Stimulated activated CD4-positive, alpha-beta T cell treated with anti-CD3 and anti-CD28 coated beads, Interleukin-1b, Interleukin-23, amount 100 ng/mL, for 48 hours (primary cell): ENCODE data around the gene PSME1.
"Not testable (repeated sequence)": the region's sequence is repeated elsewhere in the genome, so short reads cannot be mapped to it uniquely, and the experiment has no call there.

Experiments
- DNase-seq: peaks from one replicate; pipeline ENCODE4 v3.0.0-alpha.2; 2020

The PSME1 gene

GRCh38 chr14:24105609-24106239, 30.3 kb upstream of the PSME1 start:
- not testable (repeated sequence) for DNase-seq

DNA sequence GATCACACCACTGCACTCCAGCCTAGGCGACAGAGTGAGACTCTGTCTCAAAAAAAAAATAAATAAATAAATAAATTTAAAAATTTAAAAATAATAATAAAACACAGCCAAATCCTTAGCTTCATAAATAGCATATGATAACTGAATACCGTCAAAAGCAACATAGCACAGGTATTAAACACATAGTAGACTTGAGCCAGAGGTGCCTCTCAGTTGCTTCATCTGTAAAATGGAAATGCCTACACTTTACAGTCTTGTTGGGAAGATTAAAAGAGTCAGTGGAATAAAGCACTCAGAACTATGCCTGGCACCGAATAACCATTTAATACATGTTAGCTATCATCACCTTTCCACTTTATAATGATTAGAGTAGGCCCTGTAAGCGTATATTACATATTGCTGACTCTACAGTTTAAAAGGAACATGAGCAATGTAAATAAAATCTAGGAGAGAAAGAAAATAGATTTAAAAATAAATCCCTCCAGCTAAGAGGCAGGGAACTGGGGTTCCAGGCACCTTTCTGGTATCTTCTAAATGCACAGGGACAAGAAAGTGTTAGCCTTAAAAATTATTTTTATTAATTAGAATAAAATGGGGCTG, 29.2 kb upstream of the PSME1 start:
- no peak for DNase-seq

GRCh38 chr14:24108336-24108874, 27.6 kb upstream of the PSME1 start:
- no peak for DNase-seq

DNA sequence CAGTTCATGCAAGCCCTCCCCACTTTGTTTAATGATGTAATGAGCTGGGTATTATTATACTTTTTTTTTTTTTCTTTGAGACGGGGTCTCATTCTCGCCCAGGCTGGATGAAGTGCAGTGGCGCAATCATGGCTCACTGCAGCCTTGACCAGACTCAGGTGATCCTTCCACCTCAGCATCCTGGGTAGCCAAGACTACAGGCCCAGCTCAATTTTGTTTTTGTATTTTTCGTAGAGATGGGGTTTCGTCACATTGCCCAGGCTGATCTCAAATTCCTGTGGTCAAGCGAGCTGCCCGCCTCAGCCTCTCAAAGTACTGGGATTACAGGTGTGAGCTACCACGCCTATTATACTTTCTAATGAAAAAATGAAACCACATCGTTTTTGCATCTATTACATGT, 25.9 kb upstream of the PSME1 start:
- DNase-seq, result no peak

DNA sequence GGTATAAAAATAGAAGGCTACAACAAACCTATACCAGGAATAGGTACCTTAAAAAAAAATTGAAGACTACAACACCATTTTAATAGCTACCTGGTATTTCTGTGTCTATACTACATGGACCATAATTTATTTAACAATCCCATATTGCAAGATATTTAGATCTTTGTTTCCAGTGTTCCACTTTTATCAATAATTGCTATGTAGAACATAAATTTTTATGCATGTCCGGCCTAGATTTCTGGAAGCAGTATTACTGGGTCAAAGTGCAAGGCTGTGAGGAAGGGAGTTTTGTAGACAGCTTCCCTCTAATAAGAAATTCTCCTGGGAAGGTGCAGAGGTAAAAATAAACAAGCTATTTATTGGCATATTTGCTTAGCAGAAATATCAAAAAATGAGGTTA, 25.5 kb upstream of the PSME1 start:
- no peak for DNase-seq

DNA sequence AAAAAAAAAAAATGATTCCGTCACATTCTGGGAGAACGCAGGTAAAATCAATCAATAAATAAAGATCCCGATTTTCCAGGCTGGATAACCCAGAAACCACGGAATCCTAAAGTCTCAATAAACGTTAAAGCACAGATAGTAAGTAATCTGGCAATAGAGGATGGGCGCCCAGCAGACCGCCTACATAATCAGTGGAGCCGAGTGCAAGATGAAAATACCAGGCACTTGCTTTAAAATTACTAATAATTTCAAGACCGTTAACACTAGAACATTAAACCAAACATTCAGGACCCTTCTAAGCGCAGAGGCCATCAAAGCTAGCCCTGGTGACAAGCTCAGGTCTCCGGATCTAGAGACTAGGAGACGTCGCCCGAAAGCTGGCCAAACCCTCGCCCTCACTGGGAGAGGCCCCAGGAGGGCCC, 22.6 kb upstream of the PSME1 start:
- no peak for DNase-seq

DNA sequence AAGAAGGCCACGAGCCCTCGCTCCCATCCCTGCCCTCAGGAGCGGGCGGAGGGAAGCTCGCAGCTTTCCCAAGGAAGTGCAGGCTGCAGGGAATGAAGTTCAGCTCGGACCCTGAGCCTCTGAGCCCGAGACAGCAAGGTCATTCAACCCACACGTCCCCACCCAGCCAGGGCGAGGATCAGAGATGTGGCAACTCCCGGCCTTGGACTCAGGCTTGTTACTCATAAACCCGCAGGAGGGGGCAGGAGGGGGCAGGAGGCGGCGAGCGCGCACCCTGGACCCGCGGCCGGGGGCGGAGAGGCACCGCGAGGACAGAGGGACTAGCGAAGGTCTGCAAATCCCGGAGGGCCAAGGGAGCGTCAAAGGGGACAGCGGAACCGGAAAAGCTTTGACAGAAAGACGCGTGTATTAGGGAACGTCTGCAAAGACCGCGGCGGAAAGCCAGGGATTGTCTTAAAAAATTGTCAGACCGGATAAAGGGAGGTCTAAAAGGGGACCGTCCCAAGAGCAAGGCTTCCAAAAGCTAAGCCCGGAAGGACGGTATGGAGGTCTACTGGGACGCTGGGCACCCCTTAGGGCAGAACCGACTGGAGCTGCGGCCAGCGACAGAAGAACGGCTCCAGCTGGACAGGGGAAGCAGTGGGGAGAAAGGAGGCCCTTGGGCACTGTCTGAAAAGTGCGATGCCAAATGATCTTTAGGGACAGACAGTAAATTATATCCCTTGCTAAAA, 22.0 kb upstream of the PSME1 start:
- peak; percentile 90 for DNase-seq

DNA sequence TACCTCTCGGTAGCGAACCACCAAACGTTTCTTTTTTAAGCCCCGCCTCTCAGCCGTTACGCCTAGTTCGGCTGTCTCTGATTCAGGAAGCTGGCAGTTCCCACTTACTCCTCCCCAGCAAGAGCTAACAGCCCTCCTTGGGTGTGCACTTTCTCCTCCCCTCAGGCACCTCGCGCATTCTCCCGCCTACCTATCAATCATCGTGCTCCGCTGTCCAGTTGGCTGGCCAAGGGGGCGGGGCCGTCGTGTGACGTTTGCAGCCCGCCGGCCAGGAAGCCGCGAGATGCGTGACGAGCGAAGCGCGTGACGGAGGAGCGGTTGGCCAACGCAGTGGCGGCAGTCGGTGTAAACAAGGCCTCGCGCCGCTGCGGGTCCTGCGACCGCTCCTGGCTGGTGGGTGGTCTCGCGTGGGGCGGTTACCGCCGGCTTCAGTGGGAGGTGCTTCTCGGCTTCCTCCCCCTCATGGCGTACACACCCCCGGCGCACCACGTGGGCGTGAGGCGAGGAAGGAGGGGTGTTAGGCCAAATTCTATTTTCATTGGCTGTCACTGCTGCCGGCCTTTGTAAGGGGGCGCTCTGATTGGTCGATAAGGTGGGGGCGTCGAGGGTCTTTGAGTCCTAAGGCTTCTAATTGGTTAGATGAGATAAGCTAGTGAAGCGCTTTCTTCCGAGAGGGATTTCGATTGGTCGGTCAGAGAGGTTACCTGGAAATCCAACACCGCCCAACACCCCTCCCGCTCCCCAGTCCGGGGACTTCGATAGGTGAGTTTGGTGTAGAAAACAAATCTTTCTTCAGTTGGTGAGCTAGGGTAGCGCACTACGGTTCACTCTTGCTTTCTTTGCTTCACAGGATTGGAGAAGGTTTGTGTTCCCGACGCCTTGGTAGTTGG, 21.2 kb upstream of the PSME1 start, which contains the start of the genes DCAF11 and NRL:
DCAF11 (plus strand) TSS at position 246 of the 890 bp plus-strand sequence. CDS start 818 bp downstream, outside the sequence.
NRL (minus strand) TSS at position 418 of the 890 bp plus-strand sequence. CDS start 32,101 bp downstream, outside the sequence.
- DNase-seq, result peak; percentile 99

DNA sequence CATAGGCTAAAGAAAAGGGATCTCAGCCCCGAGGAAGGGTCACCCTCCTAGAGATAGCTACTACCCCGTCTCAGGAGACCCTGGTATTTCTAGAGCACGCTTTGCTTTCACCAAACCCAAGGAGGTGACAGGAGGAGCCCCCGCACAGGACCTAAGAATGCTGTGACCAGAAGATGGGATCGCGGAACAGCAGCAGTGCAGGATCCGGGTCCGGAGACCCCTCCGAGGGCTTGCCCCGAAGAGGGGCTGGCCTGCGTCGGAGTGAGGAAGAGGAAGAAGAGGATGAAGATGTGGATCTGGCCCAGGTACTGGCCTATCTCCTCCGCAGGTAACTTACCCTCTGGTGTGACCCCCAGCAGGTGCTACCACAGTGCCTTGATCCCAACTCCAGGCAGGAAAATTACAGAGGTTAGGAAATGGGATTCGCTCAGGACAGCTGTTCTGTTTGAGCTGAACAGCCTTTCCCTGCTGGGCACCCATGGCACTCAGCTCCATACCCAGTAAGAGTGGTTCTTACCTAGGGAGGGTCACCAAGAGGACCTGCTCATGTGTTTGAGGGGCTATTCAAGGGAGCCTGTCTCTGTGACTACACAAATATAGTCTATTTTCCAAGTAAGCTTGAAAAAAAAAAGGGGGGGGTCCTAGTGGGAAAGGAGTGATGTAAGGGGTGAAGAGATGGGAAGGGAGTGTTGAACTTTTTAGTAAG, 20.4 kb upstream of the PSME1 start:
- DNase-seq, result no peak

DNA sequence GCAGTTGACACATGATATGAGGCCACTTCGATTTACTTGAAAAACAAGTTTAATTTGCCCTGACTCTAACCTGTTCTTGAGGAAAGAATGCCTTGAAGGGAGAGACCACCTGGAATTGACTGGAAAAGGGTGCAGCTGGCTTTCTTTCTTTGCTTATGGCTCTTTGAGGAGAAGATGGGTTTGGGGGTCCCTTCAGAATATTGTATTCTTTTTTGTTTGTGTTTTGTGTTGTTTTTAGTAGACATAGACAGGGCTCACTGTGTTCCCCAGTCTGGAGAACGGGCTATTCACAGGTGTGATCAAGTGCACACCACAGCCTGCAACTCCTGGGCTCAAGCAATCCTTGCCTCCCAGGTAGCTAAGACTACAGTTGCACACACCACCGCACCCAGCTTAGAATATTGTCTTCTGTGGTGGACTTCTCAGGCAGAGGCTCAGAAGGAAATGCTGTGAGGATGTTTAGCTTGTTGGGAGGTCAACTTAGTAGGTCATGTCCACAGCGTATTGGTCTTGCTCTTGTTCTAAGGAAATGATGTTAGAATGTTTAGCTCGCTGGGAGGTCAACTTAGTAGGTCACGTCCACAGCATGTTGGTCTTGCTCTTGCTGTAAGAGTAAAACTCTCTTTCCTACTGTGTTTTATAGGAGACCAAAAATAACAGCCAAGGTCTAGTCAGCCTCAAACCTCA, 19.7 kb upstream of the PSME1 start:
- DNase-seq, result no peak

DNA sequence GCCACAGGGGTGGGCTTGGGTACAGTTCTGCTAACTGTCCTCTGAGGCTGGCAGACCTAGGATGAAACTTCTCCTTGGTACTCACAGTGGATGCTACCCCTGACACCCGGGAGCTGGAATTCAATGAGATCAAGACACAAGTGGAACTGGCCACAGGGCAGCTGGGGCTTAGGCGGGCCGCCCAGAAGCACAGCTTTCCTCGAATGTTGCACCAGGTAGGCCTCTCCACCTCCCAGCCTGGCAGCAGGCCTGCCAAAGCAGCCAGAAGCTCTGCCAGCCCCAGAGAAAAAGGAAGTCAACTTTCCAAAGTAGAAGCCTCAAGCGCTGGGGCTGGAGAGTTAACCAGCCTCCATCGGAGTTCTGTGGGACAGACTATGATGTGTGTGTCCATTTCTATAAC, 18.8 kb upstream of the PSME1 start:
- no peak for DNase-seq

DNA sequence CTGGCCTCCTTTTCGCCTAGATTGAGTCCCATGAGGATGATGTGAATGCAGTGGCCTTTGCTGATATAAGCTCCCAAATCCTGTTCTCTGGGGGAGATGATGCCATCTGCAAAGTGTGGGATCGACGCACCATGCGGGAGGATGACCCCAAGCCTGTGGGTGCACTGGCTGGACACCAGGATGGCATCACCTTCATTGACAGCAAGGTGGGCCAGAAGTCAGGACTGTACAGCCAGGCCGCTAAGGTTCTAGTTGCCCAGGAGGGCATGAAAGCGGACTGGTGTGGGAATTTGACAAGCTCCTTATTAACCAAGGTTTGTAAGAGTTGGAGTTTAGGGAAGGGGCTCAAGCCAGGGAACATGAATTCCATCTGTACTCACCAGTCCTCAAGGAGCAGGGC, 16.3 kb upstream of the PSME1 start:
- no peak for DNase-seq

- no peak for DNase-seq
These were observed 14.8 kb upstream of the PSME1 start for GRCh38 chr14:24121210-24121609.

DNA sequence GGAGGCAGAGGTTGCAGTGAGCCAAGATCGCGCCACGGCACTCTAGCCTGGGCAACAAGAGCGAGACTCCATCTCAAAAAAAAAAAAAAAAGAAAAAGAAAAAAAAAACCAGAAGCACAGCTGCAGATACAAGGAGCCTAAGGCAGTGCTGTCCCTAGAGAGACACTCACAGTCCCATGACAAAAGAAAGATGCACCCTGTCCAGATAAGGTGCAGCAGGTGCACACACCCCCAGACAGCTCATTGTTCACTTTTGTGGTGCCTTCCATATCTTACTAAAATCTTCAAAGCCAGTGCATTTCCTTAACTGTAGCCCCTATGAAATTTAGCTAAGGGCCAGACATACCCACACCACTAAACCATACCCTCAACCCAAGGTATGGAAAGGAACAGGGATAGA, 13.6 kb upstream of the PSME1 start:
- DNase-seq, result no peak

GRCh38 chr14:24122898-24123297, 13.1 kb upstream of the PSME1 start:
- no peak for DNase-seq

DNA sequence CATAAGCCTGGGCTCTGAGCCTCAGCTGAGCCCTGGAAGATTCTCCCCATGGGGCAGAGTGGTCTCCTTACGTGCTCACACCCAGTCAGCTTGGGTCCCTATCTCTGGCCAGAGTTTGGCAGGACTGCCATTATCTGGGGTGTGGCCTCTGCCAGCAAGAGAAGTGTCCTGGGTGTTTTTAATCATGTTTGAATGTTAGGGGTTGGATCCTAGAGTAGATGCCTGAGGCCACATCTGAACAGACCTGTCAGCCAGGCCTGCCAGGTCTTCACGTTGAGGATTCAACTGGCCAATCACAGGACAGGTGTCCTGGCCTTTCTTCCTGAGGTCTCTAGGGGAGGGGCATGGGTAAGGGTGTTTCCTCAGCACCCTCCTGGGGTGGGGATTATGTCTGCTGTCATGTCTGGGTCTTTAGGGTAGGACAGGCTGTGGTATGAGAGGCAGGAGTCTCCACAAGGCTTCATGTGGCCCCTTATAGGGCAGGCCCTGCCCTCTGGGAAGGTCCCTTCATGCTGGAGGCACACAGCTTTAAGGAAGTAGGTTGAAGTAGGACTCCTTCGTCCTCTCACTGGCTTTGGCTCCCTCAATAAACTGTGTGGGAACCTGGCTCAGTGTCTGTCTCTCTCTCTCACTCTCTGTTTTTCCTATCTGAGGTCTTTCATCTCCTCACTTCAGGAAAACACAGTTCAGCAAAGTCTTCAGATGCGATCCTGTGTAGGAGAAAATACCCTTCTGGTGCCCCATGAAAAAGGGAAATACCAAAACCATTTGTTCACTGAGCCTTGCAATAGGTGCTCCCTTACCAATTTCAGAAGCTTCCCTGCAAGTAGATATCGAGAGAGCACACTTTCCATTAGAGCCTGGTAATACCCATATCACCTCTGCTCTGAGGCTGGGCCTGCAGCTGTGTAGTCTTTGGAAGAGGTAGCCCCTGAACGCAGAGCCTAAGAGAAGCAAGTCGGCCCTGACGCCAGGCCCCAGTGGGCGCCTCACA, 12.3 kb upstream of the PSME1 start:
- no peak for DNase-seq

- no peak for DNase-seq
These were observed 9.1 kb upstream of the PSME1 start for GRCh38 chr14:24126939-24127338.

GRCh38 chr14:24127673-24128072, 8.3 kb upstream of the PSME1 start:
- no peak for DNase-seq

DNA sequence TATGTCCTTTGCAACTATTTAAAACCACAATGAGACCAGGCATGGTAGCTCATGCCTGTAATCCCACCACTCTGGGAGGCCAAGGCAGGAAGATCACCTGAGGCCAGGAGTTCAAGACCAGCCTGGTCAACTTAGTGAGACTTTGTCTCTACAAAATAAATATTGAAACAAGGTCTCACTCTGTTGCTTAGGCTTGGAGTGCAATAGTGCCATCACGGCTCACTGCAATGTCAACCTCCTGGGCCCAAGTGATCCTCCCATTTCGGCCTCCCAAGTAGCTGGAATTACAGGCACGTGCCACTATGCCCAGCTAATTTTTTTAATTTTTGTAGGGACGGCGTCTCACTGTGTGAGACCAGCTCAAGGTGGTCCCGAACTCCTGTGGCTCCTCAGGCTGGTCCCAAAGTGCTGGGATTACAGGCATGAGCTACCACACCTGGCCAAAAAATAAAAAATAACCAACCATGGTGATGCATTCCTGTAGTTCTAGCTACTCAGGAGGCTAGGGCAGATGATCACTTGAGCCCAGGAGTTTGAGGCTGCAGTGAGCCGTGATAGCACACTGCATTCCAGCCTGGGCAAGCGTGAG, 6.5 kb upstream of the PSME1 start:
- DNase-seq, result no peak

- DNase-seq, result no peak
These were observed 5.6 kb upstream of the PSME1 start, which contains the start of gene FITM1 for GRCh38 chr14:24130380-24130716. FITM1 (plus strand) TSS chr14:24130659; CDS start chr14:24131564, 905 bp downstream.
